IMR-90 (cell line): ENCODE data around the gene CHAC1. TPM values are rescaled to one million over a fixed set of nuclear protein-coding genes. Genes with fewer than 3 reads are reported as not detected.
A peak's percentile ranks its signal among the peaks of the same experiment; 100 is the strongest.

Experiments used
- ATAC-seq: fragments of 200-7000 bp; cut with Tn5 transposase; 2 replicates; pipeline ENCODE4 v1.9.1; 2020; ENCODE audit warnings: low read depth, mild to moderate bottlenecking, moderate library complexity
- BruUV-seq: library from RNA; stranded (reverse); fragments of 400-500 nt; replicated peaks from 2 replicates; lab custom pipeline; 2021; lab: Mats Ljungman, UMichigan
- CTCF ChIA-PET: fragments of 300-600 bp; formaldehyde crosslinking; extraction: SDS; loops from one replicate; lab custom pipeline; 2021; ENCODE audit warnings: antibody characterized with exemption; lab: Yijun Ruan, JAX
- POLR2A ChIA-PET: fragments of 300-600 bp; sonication (Branson Sonifier 250); formaldehyde crosslinking; loops from one replicate; lab custom pipeline; 2022; ENCODE audit warnings: antibody characterized with exemption; ENCODE audit not compliant: unreplicated experiment; lab: Charles Lee
- DNase-seq: peaks from one replicate; pipeline ENCODE4 v3.0.0; 2013
- H2AFZ ChIP-seq: replicated peaks from 2 replicates; pipeline ENCODE3; 2013; ENCODE audit warnings: low read length, mild to moderate bottlenecking; ENCODE audit not compliant: poor library complexity
- H2AK5ac ChIP-seq: 2 replicates; pipeline ENCODE4 v1.6.1; 2013; ENCODE audit warnings: low read depth, low read length, inconsistent platforms
- H2AK9ac ChIP-seq: replicated peaks from 2 replicates; pipeline ENCODE3; 2013; ENCODE audit warnings: mild to moderate bottlenecking, low read depth, low read length, moderate library complexity; ENCODE audit not compliant: poor library complexity
- H2BK120ac ChIP-seq: 2 replicates; pipeline ENCODE4 v1.6.1; 2013; ENCODE audit warnings: low read depth, low read length, inconsistent platforms
- H2BK15ac ChIP-seq: 3 replicates; pipeline ENCODE4 v1.6.1; 2013; ENCODE audit warnings: low read depth, low read length, inconsistent platforms
- H2BK20ac ChIP-seq: 2 replicates; pipeline ENCODE4 v1.6.1; 2013; ENCODE audit warnings: low read depth, mild to moderate bottlenecking, inconsistent platforms, low read length, moderate library complexity
- H2BK5ac ChIP-seq: 2 replicates; pipeline ENCODE4 v1.6.1; 2013; ENCODE audit warnings: mild to moderate bottlenecking, low read depth, low read length, inconsistent platforms; ENCODE audit not compliant: poor library complexity, severe bottlenecking
- H3K14ac ChIP-seq: replicated peaks from 2 replicates; pipeline ENCODE4 v1.6.1; 2013; ENCODE audit warnings: low read depth, low read length, inconsistent platforms
- H3K18ac ChIP-seq: 2 replicates; pipeline ENCODE4 v1.6.1; 2013; ENCODE audit warnings: low read depth, low read length, control low read depth
- H3K23ac ChIP-seq: 2 replicates; pipeline ENCODE4 v1.6.1; 2013; ENCODE audit warnings: low read depth, low read length, inconsistent platforms
- H3K27ac ChIP-seq: 2 replicates; pipeline ENCODE4 v1.5.1; 2013; ENCODE audit warnings: mild to moderate bottlenecking, control low read depth, low read length; ENCODE audit not compliant: insufficient read depth
- H3K27me3 ChIP-seq: 2 replicates; pipeline ENCODE4 v1.6.1; 2013; ENCODE audit warnings: low read length; ENCODE audit not compliant: control insufficient read depth, insufficient read depth
- H3K36me3 ChIP-seq: 2 replicates; pipeline ENCODE4 v1.6.1; 2013; ENCODE audit warnings: low read length, mixed read lengths; ENCODE audit not compliant: control insufficient read depth, insufficient read depth
- H3K4ac ChIP-seq: 2 replicates; pipeline ENCODE4 v1.6.1; 2013; ENCODE audit warnings: low read depth, low read length, inconsistent platforms
- H3K4me1 ChIP-seq: 2 replicates; pipeline ENCODE4 v1.6.1; 2013; ENCODE audit warnings: low read length, mixed read lengths; ENCODE audit not compliant: control insufficient read depth, insufficient read depth
- H3K4me2 ChIP-seq: 2 replicates; pipeline ENCODE4 v1.6.1; 2013; ENCODE audit warnings: low read depth, mild to moderate bottlenecking, control low read depth, low read length, moderate library complexity
- H3K4me3 ChIP-seq: 2 replicates; pipeline ENCODE4 v1.5.1; 2013; ENCODE audit warnings: low read depth, mild to moderate bottlenecking, control low read depth, low read length, moderate library complexity; ENCODE audit not compliant: insufficient read depth
- H3K56ac ChIP-seq: 2 replicates; pipeline ENCODE4 v1.6.1; 2013; ENCODE audit warnings: low read length, inconsistent platforms; ENCODE audit not compliant: insufficient read depth; ENCODE audit errors: extremely low read depth
- H3K79me1 ChIP-seq, 2 experiments: 2 replicates each; pipeline ENCODE4 v1.6.1; 2013; ENCODE audit warnings: low read length in 2 of 2, inconsistent platforms in 1 of 2, low read depth in 1 of 2
- H3K9ac ChIP-seq: 2 replicates; pipeline ENCODE4 v1.6.1; 2013; ENCODE audit warnings: low read depth, low read length, control low read depth
- H3K9me1 ChIP-seq: 2 replicates; pipeline ENCODE4 v1.6.1; 2013; ENCODE audit warnings: low read length, inconsistent platforms; ENCODE audit not compliant: insufficient read depth
- H3K9me3 ChIP-seq: 2 replicates; pipeline ENCODE4 v1.6.1; 2013; ENCODE audit warnings: low read length; ENCODE audit not compliant: control insufficient read depth, insufficient read depth
- H4K20me1 ChIP-seq: 2 replicates; pipeline ENCODE4 v1.6.1; 2013; ENCODE audit warnings: low read length, inconsistent platforms; ENCODE audit not compliant: insufficient read depth
- H4K5ac ChIP-seq: 2 replicates; pipeline ENCODE4 v1.6.1; 2013; ENCODE audit warnings: mild to moderate bottlenecking, low read depth, low read length, control low read depth
- H4K8ac ChIP-seq, 2 experiments: 2 replicates each; pipeline ENCODE4 v1.6.1; 2013; ENCODE audit warnings: low read depth in 2 of 2, low read length in 2 of 2, control low read depth in 1 of 2, inconsistent platforms in 1 of 2
- H4K91ac ChIP-seq: 2 replicates; pipeline ENCODE4 v1.6.1; 2013; ENCODE audit warnings: low read depth, low read length, inconsistent platforms; ENCODE audit not compliant: insufficient read depth
- BHLHE40 ChIP-seq: fragments of 150-350 bp; IDR thresholded peaks from 2 replicates; pipeline ENCODE4 v1.6.1; 2016; ENCODE audit warnings: mild to moderate bottlenecking, low read depth, low read length
- CEBPB ChIP-seq: IDR thresholded peaks from 2 replicates; pipeline ENCODE4 v1.6.1; 2012; ENCODE audit warnings: low read depth, low read length, improper control_type of control experiment
- FOS ChIP-seq: fragments of 150-350 bp; IDR thresholded peaks from 2 replicates; pipeline ENCODE4 v1.6.1; 2016; ENCODE audit warnings: low read depth, low read length
- MAFK ChIP-seq: IDR thresholded peaks from 2 replicates; pipeline ENCODE4 v1.6.1; 2012; ENCODE audit warnings: low read depth, low read length, improper control_type of control experiment
- MAZ ChIP-seq: IDR thresholded peaks from 2 replicates; pipeline ENCODE4 v1.6.1; 2012; ENCODE audit warnings: low read depth, mild to moderate bottlenecking, low read length, improper control_type of control experiment, moderate library complexity, borderline replicate concordance
- MXI1 ChIP-seq: IDR thresholded peaks from 2 replicates; pipeline ENCODE4 v1.6.1; 2012; ENCODE audit warnings: low read depth, mild to moderate bottlenecking, low read length, moderate library complexity, borderline replicate concordance
- NFE2L2 ChIP-seq: fragments of 150-350 bp; IDR thresholded peaks from 2 replicates; pipeline ENCODE4 v1.6.1; 2016; ENCODE audit warnings: low read depth, mild to moderate bottlenecking, low read length
- POLR2A ChIP-seq: IDR thresholded peaks from 2 replicates; pipeline ENCODE4 v1.6.1; 2012; ENCODE audit warnings: mild to moderate bottlenecking, low read depth, low read length
- RCOR1 ChIP-seq: IDR thresholded peaks from 2 replicates; pipeline ENCODE4 v1.6.1; 2012; ENCODE audit warnings: mild to moderate bottlenecking, low read length, improper control_type of control experiment; ENCODE audit not compliant: insufficient replicate concordance
- RFX5 ChIP-seq: IDR thresholded peaks from 2 replicates; pipeline ENCODE4 v1.8.0; 2012; ENCODE audit warnings: low read depth, mild to moderate bottlenecking, low read length, moderate library complexity
- SMC3 ChIP-seq: fragments of 150-350 bp; IDR thresholded peaks from 2 replicates; pipeline ENCODE4 v1.6.1; 2016; ENCODE audit warnings: low read depth, mild to moderate bottlenecking, antibody characterized with exemption, low read length, moderate library complexity
- WGBS, 2 experiments: methylation state at CpG; one replicate each; pipeline versions ENCODE4 v1.1.5 to v1.1.7; 2013; ENCODE audit warnings: missing lambda C conversion rate in 2 of 2; ENCODE audit not compliant: insufficient read length in 1 of 2; ENCODE audit errors: extremely low coverage in 2 of 2; 5-methylcytosine and 5-hydroxymethylcytosine counted together
- dilution Hi-C: fragments of 300-500 bp; cut with HindIII; formaldehyde crosslinking; loops from one replicate; pipeline ENCODE4 v1.14.3; 2018; ENCODE audit warnings: low sequenced_read_pairs; ENCODE audit not compliant: unreplicated experiment
- in situ Hi-C: fragments of 300-500 bp; cut with MboI; formaldehyde crosslinking; loops from 3 replicates; pipeline ENCODE4 v1.14.3; 2019; ENCODE audit warnings: low sequenced_read_pairs, inconsistent platforms, mixed read lengths
- intact Hi-C: fragments of 100-400 bp; cut with micrococcal nuclease; formaldehyde crosslinking; loops from 2 replicates; pipeline ENCODE4 v1.10.0; 2022
- polyA plus RNA-seq, 3 experiments: library from polyadenylated mRNA; depleted of rRNA; stranded (reverse); fragments of >200 nt; gene quantifications; 2 replicates each; pipeline ENCODE4 v1.2.3, GENCODE V29; 2012; ENCODE audit warnings: low replicate concordance in 1 of 3
- total RNA-seq: library from RNA; depleted of rRNA; stranded (reverse); fragments of >200 nt; gene quantifications from 2 replicates; pipeline ENCODE4 v1.2.3, GENCODE V29; 2012
- TF ChIP-seq, protein P1 (sequence below): conservative IDR thresholded peaks from 2 replicates; pipeline ENCODE4 v1.5.1; 2012; ENCODE audit warnings: mild to moderate bottlenecking, low read depth, low read length, improper control_type of control experiment
- TF ChIP-seq, protein P2 (sequence below): fragments of 150-350 bp; IDR thresholded peaks from 2 replicates; pipeline ENCODE4 v1.6.1; 2017; ENCODE audit warnings: mild to moderate bottlenecking, antibody characterized with exemption, low read length, low read depth
- TF ChIP-seq, protein P3 (sequence below): fragments of 150-350 bp; IDR thresholded peaks from 2 replicates; pipeline ENCODE4 v1.6.1; 2016; ENCODE audit warnings: low read depth, mild to moderate bottlenecking, low read length, moderate library complexity, borderline replicate concordance

Gene CHAC1
- total and polyA plus RNA-seq, 2 of the 4 experiments (the other 2 are of a cell fraction), result 51.3 to 77.8 TPM

DNA sequence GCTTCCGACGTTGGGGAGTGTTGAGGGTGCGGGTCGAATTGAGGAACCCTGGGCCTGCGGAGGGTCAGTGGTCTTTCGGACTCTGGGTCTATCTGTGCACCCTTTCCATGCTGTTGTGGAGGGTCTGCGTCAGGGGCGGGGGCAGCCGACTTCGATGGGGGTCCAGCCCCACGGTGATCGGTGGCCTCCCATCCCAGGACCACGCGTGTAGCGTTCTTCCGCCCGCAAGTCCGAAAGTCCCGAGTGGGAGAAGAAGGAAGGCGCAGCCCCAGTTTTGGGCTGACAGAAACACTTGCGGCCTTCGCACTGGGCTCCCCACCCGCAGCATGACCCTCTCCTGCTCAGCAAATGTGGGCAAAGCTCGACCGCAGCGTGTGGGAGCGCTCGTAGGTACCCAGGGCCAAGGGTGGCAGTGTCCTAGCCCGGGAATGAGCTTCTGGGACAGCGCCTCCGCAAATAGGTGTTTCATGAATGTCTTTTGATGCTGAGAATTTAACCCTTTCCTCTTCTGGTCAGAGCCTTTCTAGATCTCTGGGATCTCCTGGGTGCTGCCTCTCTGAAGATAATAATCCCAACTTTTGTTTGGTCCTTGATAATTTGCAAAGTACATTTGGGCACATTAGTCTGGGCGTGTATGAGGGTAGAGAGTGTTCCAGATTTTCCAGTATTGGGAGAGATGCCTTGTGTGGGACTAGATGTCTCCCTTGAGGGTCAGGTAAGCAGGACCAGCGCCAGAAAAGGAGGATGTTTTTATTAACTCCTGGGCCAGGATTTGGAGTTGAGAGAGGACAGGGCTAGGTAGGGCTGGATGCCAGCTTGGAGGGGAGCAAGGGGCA, 26.4 kb upstream of the CHAC1 start:
- WGBS, 2 experiments, result 52% methylated on average over 20 of the region's 33 CpGs; no CpG with 5 or more reads in 1 of the 2 experiments
- no peak overlapping the region for H3K14ac ChIP-seq
- peak overlapping the region; percentile 75; the same call in 1 of the 2 replicates for H3K23ac ChIP-seq
- H4K20me1 ChIP-seq, result peaks cover 27% of the 10 kb centered on the region
- intact Hi-C loops, result no loop called here
- no peak for ATAC-seq
- CTCF ChIA-PET, result interaction anchor here (1.0 kb wide), 1 partner anchor 21 kb away, joined by 4 read pairs; no protein-coding TSS in a partner anchor
- H3K4me3 ChIP-seq, result no peak overlapping the region
- no peak overlapping the region for H2BK15ac ChIP-seq
- peaks cover 26% of the 10 kb centered on the region for H3K27me3 ChIP-seq
- no peak overlapping the region for H3K9ac ChIP-seq
- peaks cover 17% of the 10 kb centered on the region for H3K4me1 ChIP-seq
- H2AK5ac ChIP-seq, result 0 out of 2 replicates have a peak overlapping the region, but pooled peaks have one; percentile 14
- H2AFZ ChIP-seq, result peak overlapping the region; percentile 40
- no peaks in the 10 kb centered on the region for H3K9me3 ChIP-seq
- H3K56ac ChIP-seq, result no peak overlapping the region
- peaks cover 0 to 21% of the 10 kb centered on the region in 2 experiments; a peak in 3 of 4 replicates for H3K79me1 ChIP-seq
- in situ Hi-C loops, result no loop called here
- H3K18ac ChIP-seq, result no peak overlapping the region
- no TSS peak for BruUV-seq
- dilution Hi-C loops, result no loop called here
- no peak overlapping the region for H3K27ac ChIP-seq
- peaks cover 7% of the 10 kb centered on the region for H3K9me1 ChIP-seq
- no peak overlapping the region for H2AK9ac ChIP-seq
- no peak overlapping the region for H3K4me2 ChIP-seq
- H2BK120ac ChIP-seq, result no peak overlapping the region
- no peak overlapping the region for H4K8ac ChIP-seq
- DNase-seq, result no peak
- POLR2A ChIA-PET, result no interaction called here
- H4K5ac ChIP-seq, result no peak overlapping the region
- no peak overlapping the region for H3K4ac ChIP-seq
- no peak overlapping the region for H2BK20ac ChIP-seq
- H3K36me3 ChIP-seq, result no peaks in the 10 kb centered on the region
- no peak overlapping the region for H2BK5ac ChIP-seq
- H4K91ac ChIP-seq, result no peak overlapping the region
- TF ChIP-seq NFE2L2 (no peak), MAZ (no peak), FOS (no peak), MXI1 (no peak), SMC3 (no peak), BHLHE40 (no peak), POLR2A (no peak), MAFK (no peak), RCOR1 (no peak), CEBPB (no peak), RFX5 (no peak)
- TF ChIP-seq, protein P1, sequence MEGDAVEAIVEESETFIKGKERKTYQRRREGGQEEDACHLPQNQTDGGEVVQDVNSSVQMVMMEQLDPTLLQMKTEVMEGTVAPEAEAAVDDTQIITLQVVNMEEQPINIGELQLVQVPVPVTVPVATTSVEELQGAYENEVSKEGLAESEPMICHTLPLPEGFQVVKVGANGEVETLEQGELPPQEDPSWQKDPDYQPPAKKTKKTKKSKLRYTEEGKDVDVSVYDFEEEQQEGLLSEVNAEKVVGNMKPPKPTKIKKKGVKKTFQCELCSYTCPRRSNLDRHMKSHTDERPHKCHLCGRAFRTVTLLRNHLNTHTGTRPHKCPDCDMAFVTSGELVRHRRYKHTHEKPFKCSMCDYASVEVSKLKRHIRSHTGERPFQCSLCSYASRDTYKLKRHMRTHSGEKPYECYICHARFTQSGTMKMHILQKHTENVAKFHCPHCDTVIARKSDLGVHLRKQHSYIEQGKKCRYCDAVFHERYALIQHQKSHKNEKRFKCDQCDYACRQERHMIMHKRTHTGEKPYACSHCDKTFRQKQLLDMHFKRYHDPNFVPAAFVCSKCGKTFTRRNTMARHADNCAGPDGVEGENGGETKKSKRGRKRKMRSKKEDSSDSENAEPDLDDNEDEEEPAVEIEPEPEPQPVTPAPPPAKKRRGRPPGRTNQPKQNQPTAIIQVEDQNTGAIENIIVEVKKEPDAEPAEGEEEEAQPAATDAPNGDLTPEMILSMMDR, result no peak
- TF ChIP-seq, protein P2, sequence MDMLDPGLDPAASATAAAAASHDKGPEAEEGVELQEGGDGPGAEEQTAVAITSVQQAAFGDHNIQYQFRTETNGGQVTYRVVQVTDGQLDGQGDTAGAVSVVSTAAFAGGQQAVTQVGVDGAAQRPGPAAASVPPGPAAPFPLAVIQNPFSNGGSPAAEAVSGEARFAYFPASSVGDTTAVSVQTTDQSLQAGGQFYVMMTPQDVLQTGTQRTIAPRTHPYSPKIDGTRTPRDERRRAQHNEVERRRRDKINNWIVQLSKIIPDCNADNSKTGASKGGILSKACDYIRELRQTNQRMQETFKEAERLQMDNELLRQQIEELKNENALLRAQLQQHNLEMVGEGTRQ, result no peak
- TF ChIP-seq, protein P3, sequence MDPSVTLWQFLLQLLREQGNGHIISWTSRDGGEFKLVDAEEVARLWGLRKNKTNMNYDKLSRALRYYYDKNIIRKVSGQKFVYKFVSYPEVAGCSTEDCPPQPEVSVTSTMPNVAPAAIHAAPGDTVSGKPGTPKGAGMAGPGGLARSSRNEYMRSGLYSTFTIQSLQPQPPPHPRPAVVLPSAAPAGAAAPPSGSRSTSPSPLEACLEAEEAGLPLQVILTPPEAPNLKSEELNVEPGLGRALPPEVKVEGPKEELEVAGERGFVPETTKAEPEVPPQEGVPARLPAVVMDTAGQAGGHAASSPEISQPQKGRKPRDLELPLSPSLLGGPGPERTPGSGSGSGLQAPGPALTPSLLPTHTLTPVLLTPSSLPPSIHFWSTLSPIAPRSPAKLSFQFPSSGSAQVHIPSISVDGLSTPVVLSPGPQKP, result no peak
